Activated CD8-positive, alpha-beta memory T cell treated with anti-CD3 and anti-CD28 coated beads for 1 hour (primary cell): ENCODE measurements around the gene RCAN2.

Experiments used
- DNase-seq, 2 donors: peaks; one replicate each; pipeline ENCODE4 v3.0.0-alpha.2; 2020; ENCODE audit warnings: low read depth in 1 of 2; ENCODE audit errors: extremely low read depth in 1 of 2

The RCAN2 gene

GRCh38 chr6:46263707-46264086 is 227.6 kb downstream of the RCAN2 start:
- DNase-seq, result no peak

GRCh38 chr6:46262928-46263706 is 228.1 kb downstream of the RCAN2 start:
- DNase-seq, result no peak

GRCh38 chr6:46258249-46258648 is 233.0 kb downstream of the RCAN2 start:
- no peak for DNase-seq

DNA sequence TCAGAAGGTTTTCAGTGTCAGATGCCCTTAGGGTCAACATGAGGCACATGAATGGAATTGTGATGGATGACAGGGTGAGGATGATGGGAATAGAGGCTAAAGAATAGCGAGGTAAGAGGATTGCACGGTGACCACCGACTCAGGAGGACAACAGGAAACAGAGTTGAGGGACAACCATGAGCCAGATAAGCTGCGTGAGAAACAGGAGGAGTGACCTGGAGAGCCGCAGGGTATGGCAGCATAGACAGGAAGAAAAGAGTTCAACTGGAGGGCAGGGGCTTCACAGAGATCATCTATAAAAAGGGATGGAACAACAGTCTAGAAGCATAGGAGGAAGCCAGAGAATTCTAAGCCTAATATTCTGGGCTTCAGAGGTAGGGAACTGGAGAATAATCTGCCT is 235.7 kb downstream of the RCAN2 start:
- no peak for DNase-seq

GRCh38 chr6:46254946-46255345 is 236.3 kb downstream of the RCAN2 start:
- DNase-seq, result no peak

DNA sequence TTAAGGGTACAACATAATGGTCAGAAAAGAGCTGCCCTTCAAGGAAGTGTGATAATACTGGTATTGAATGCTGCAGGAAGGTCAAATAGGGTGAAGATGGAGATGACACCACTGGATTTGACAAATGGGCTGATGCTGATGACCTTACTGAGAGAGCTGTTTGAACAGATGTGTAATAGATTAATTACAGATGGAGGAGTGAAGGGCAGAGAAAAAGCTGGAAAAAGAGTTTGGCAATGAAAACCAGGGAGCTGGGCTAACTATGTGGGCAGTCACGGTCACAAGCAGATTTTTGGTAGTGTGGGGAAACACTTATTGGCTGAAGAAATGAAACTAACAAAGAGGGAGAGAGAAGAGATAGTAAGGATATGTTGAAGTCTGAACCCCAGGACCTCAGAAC is 236.9 kb downstream of the RCAN2 start:
- DNase-seq, result no peak

- DNase-seq, result no peak
Observed at GRCh38 chr6:46251583-46252339, 239.5 kb downstream of the RCAN2 start.

DNA sequence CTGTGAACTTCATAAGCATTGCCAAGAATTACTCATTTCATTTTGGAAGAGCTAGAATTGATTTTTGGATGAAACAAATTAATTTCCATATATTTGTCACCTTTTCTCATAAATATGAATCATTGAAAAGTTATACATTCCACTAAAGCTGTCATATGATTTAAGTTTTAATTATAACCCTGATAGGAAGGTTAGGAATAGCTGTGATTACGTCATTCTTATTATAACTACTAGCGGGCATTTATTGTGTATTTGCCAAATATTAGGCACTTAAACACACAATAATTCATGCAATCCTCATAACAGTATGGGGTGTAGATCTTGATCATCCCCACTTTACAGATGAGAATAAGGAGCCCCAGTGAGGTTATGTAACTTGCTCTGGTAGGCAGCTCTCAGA is 243.1 kb downstream of the RCAN2 start:
- DNase-seq, result no peak

DNA sequence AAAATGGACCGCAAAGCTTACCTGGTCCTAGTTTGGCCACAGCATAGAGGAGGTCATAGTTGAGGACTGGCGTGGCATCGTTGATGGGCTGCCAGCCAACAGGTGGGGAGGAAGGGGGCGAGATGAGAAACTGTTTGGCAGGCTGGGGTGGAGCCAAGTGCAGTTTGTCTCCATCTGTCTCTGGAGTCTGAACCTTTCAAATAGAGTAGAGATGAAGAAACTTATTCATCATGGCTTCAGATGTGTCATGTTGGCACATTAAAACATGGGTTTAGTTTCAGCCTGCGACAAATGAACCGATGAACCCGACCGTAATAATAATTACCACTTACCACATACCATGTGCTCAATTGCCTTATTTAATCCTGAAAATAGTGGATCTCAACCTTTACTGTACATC is 244.5 kb downstream of the RCAN2 start:
- DNase-seq, result no peak

DNA sequence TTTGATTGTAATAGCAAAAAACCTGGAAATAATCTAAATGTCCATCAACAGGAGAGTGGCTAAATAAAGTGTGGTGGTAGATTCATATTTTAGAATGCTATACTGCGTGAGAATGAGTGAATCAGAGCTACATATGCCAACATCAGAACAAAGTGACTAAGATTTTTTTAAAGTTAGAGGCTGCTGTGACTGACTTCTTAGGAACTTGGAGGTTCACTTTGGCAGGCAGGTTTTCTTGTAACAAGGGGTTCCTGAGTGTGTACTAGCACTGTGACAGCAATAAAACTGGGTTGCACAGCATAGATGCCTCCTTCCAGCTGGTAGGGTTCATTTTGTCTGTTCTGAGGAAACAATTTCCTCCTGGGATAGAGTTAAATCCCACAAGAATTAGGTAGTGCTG is 245.2 kb downstream of the RCAN2 start:
- no peak for DNase-seq

- no peak for DNase-seq
Observed at GRCh38 chr6:46244670-46245069, 246.6 kb downstream of the RCAN2 start.

DNA sequence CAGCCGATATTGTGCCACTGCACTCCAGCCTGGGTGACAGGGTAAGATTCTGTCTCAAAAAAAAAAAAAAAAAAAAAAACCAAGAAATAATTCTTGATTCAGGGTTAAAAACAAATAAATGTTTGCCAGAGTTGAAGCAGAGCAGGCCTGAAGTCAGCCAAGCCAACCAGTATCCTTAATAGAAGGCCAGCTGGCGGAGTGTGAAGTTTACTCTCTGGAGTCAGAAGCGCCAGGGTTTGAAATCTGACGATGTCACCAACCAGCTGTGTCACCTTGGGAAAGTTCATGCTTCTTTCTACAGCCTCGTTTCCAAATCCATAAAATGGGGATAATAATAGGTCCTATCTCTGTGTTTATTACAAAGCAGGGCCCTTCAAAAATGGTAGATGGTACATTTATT is 247.5 kb downstream of the RCAN2 start:
- no peak for DNase-seq

GRCh38 chr6:46242921-46243320 is 248.3 kb downstream of the RCAN2 start:
- no peak for DNase-seq

DNA sequence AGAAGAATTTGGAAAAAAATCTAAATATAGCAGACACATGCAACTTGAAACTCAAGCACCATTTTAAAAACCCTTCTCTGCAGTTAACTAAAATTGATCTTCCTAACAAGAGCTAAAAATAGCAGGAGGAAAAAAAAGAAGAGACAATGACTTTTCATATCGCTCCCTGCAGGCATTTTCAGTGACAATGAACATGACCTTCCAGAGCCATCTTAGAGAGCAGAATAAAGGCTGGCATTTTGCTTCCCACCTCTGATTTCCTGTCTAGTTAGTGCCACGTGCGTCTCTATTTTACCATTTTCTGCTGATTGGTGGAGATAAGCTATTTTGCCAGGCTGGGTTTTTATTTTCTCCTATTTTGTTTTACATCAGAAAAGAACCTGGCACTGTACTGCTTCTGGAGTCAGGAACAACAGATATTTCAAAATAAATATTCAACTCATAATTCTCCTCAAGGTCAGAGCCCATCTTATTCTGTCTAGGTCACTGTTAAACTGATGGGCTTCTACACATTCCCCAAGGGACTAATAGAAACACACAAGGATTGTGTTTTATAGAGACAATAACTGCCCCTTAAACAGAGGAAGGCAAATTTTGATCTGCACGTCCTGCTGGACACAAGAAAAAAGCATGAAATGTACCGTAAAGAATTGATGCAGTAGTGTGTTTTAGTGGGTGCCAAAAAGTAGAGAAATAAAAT is 250.2 kb downstream of the RCAN2 start:
- no peak for DNase-seq

GRCh38 chr6:46236752-46237151 is 254.5 kb downstream of the RCAN2 start:
- DNase-seq, result no peak

DNA sequence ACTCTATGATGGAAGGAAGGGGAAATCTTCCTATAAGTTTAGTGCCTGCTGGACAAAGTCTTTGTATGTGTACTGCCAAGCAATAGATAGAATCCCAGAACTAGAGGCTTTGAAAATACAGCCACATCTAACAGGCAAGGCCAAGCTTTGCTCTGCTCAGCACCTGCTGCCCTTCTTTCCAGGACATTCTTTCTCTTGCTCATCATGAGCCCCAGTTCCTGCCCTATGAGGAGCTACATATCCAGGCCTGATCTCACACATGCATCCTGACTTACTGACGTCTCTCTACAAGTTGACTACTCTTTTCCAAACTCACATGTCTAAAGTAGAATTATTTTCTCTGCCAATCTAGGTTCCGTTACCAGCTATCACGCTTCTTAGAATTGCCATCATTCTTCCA is 256.0 kb downstream of the RCAN2 start:
- no peak for DNase-seq

DNA sequence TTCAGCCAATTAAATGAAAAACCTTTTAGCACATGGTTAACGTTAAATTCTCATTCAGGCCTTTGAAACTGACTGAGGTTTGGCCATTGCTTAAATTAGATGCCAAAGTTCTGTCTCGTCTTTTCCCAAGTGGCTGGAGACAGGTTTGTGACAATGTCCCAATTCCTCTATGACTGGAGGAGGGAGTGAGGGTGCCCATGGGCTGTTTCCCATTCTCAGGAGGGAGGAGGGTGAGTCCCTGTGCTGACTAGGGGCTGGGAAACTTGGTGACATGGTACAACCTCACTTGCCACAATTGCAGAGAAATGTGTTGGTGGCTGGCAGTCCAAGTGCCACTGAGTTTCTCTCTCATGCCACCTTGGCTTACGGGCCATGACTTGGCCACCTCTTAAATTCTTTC is 256.5 kb downstream of the RCAN2 start:
- no peak for DNase-seq

DNA sequence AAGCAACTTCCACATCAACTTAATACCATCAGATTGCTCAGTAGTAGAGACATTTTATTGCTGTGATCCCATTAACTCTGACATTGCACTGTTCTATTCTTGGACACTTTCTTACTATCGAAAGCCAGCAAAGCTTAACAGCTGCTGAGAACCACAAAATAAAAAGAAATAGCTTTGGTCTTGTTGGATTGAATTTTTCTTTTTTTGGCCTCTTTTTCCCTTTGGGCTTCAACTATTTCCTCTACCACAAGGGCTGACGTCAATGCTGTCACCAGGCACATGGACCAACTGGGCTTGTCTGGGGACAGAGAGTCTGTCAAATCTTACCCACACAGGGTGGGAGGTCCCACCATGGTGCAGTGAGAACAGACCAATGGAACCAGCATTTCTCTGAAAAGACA is 257.1 kb downstream of the RCAN2 start:
- no peak for DNase-seq

DNA sequence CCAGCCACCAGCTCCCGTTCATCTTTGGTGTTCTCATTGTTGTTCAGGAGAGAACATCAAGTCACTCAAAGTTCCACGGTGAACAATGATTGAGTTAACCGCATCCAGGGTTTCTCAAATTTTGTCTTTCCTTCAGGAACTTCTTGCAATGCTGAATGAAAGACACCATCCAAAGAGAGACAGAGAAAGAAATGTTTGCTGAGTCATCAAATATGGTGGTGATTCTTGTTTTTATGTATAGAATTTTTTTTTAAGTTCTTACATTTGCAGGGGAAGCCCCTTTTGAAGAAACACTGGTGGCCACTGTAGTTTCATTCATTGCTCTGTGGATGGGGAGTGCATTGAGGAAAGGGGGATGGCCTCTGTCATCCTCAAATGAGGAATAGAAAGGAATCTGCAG is 258.1 kb downstream of the RCAN2 start:
- no peak for DNase-seq

DNA sequence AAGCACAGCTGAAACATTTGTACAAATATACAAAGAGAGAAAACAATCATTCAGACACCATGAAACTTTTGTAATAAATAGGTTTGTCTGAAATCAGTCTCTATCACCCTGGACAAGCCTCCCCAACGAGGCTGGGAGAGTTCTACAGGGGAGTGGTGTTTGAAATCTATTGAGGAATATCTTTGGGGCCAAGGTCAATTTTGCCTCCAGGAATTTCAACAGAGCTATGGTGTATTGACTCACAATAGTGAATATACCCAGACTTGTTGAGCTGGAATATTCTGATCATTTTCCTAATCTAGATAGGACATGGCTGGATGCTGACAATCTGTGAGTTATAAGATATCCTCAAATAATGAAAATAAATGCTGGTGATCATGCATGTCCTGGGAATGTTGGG is 269.0 kb downstream of the RCAN2 start:
- no peak for DNase-seq

DNA sequence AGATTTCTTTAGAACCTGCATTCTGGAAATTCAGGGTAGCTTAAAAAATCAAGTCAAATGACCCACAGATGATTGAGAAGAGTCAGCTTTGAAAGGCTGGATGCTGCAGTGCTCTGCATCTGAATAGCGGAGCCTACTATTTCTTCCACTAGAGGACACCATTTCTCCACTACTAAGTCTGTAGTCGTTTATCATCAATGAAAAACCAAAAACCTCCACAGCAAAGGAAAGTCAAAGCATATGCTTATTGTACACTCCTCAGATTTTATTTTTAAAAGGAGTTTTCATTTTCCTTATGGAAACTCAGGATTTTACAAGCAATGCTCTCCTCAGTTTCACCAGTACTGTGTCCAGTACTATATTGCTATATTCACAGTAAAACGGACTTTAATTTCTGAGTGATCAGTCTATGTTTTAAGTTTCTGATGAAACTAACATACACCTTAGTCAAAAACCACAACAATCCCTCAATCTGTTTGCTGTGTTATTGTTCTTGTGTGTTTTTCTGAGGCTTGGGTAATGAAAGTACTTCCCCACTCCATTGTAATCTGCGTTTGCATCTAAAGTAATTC is 269.9 kb downstream of the RCAN2 start:
- DNase-seq, result no peak
